NCI-H1417 (cell line): ENCODE measurements around the gene DCTD.
A peak's percentile ranks its signal among the peaks of the same experiment; 100 is the strongest.

ENCODE experiments used
- DNase-seq, 3 experiments: peaks; one replicate each; lab custom pipeline; 2025; lab: John Stamatoyannopoulos, UW

The DCTD gene

DNA sequence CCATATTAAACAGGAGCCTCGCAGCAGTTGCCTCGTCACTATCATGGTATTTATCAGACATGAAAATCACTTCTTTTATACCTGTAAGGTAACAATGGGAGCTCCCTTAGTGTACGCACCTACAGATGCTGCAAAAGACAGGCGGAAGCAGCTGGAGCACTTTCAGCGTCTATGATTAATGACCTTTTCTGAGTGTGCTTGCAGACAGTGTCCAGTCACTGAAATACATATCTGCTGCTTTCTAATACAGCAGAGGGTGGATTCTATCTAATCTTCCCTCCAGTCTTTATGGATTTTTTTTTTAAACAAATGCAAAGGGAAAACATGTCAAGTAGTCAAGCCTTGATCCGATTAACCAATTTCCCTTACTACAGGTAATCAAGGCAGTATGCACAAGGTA is 24.1 kb downstream of the DCTD start:
- peak; percentile 34 to 82 (median 45) for DNase-seq

DNA sequence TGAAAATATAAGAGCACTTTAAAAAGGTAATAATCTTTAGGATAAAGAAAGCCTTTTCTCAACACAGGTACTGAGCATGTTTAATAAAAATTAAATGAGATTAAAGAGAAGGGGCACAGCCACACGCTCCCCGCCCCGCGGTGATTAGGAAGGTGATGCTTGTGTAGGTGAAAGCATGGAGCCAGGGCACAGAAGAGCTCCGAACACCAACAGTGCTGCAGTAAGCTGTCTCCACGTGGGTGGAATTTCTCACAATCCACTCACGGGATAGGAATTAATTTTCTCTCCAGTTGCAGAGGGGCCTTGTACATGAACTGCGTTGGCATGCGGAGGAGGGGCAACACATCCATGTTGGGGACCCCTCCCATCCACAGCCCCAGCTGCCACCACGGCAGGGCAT is 27.0 kb downstream of the DCTD start:
- no peak for DNase-seq

- DNase-seq = no peak
Observed at GRCh38 chr4:182888891-182889290, 28.3 kb downstream of the DCTD start.

GRCh38 chr4:182886768-182887167 is 30.4 kb downstream of the DCTD start:
- DNase-seq = no peak

DNA sequence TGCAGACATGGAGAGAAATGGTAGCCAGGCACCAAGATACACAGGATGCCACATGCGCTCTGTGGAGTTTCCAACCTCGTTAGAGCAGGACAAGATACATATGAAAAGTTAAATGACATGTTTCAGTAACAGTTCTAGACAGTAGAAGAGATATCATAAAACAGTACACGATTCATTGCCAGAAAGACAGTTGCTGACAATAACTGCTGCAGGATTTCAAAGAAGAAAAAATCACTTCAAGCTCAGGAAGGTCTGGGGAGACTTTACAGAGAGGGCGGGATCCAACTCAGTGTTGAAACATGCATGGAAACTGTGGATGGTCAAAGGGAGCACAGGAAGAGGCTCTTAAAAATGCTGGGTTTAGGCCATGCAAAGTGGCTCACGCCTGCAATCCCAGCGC is 31.0 kb downstream of the DCTD start:
- DNase-seq = no peak

GRCh38 chr4:182885738-182886077 is 31.5 kb downstream of the DCTD start:
- no peak for DNase-seq

- DNase-seq = no peak
Observed at GRCh38 chr4:182885022-182885737, 32.0 kb downstream of the DCTD start.

DNA sequence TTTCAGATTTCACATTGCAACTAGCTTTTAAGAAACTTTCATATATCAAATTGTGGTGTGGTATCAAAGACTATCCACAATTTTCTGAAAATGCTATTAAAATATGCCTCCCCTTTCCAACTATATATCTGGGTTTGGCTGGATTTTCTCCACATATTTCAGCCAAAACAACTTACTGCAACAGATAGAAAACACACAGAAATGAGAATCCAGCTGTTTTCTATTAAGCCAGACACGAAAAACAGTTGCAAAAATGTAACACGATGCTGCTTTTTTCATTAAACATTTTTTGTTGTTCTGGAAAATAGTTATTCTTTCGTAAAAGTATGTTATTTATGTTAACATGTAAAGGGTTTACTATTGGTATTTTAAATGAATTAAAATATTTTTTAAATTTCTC is 33.1 kb downstream of the DCTD start:
- no peak for DNase-seq

DNA sequence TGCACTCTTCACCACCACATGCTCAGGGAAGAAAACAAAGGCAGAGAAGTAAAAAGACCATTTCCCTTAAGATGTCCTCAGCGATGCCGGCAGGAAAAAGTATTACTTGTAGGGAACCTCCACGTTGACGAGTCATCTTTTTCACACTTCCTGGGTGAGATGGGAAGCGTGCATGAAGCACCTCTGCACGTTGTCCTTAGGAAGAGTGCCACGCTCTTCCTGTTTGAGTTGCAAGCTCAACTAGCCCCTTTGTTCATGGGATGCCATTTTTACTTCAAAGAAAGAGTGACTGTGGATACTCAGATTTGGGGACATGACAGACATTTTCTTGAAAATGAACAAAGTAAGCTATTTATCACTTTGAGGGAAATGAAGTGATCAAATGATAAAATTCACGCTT is 33.8 kb downstream of the DCTD start:
- DNase-seq = no peak

- peak in 2 of 3 experiments; percentile 69 to 89 for DNase-seq
Observed at GRCh38 chr4:182881914-182882313, 35.3 kb downstream of the DCTD start.

DNA sequence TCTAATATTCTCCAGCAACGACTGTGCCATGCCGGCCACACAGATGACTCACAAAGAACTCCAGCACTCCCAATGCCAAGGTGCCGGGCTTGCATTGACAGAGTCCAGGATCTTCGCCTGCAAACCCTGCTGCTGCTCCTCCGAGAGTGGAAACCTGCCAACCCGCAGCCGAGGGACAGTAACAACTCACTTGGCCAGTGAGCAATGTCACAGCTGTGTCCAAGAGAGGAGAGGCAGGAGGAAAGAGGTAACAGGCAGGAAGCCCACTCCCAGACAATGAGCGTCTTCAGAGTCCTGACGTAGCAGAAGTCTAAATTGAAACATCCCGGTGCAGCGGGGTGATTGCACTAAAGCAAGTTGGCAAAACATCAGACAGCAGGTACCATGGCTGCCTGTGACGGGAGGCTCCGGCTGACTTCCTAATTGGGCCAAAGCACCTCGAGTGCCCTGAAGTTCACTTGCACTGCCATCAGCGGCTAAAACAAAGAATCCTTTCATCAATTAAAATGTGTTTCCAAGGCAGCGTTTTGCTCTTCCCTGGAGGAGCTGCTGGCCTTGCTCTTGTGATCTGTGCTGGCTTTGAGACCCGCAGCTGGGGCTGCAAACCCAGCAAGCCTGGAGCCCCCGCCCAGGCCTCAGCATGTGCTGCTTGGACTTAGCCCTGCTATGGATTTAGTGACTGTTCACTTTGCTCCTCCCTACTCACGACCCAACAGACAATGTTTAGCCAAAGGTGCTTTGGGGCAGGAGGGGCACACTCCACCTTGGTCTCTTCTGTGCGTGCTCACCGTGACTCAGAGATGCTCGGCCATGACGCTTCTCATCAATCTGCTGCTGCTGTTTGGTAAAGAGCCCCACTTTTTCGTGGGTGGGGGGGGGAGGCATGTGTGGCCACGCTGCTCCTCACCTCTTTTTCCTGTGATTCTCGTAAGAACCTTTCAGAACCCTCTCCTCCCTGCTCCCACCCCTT is 36.5 kb downstream of the DCTD start:
- peak in 2 of 3 experiments; percentile 31 to 33 for DNase-seq

GRCh38 chr4:182879913-182880312 is 37.3 kb downstream of the DCTD start:
- no peak for DNase-seq

DNA sequence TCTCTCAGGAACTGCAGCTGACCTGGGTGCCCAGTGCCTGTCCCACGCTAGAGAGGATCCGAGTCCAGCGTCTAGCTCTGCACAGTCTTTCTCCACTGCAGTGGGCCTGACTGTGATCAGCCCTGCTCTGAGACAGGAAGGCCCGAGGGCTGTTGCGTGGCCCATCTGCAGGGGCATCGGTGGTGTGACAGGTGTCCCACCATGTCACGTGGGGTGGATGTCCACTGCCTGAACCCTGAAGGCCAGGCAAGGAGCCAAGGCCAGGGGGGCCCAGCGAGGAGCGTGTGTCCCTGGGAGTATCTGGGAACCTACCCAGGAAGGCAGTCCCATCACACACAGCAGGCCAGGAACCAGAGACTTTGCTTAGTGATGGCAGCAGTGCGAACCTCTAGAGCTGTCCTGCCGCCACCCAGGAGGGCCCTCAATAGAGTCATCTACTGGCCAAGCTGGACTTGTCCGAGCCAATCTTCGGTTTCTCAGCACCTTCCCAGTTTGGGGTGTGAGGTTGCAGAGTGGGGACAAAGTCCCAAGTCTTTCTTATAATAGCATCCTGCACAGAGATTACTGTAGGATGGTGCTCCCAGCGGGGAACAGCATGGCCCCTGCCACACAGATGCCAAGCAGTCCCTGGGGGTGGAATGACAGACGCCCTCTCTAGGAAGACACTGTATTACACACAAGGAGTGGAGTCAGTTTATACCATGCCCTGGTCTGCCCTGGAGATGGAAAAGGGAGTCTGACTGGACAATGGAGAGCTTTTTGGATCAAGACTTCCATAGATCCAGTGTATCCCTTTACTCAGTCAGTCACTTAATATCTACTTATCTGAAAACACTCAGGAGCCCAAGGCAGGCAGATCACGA is 38.3 kb downstream of the DCTD start:
- no peak for DNase-seq

GRCh38 chr4:182877326-182877883 is 39.8 kb downstream of the DCTD start:
- no peak for DNase-seq

GRCh38 chr4:182876427-182876826 is 40.8 kb downstream of the DCTD start:
- no peak for DNase-seq

- DNase-seq = peak in 2 of 3 experiments; percentile 10 to 21
Observed at GRCh38 chr4:182875453-182876405, 41.5 kb downstream of the DCTD start.

DNA sequence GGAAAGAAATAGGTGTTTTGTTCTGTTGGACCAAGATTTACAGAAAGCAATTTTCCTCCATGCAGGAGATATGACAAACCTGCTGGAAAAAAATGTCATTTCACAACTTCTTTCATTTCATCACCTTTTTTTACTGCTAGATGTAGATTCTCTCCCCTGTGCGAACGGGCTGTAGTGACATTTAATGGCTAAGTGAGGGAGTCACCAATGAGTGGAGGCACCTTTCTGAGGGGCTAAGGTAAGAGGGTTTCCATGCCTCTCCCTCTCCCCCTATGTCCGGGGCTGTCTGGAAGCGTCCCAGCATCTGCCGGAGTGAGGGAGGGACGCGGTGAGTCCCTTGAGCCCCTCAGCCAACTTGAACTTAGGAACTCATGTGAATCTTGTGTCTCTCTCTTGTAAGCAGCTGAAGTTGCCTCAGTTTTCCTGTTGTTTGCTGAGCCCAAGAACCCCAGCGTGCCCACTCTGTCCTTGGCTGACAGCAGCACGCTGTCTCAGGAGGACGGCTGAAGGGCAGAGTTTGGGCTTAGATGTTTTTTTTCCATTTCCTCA is 42.3 kb downstream of the DCTD start:
- DNase-seq = no peak

GRCh38 chr4:182874304-182874751 is 42.9 kb downstream of the DCTD start:
- DNase-seq = no peak

GRCh38 chr4:182873726-182874125 is 43.5 kb downstream of the DCTD start:
- no peak for DNase-seq

- no peak for DNase-seq
Observed at GRCh38 chr4:182873289-182873688, 43.9 kb downstream of the DCTD start.
